ENCODE data around the gene RGS18.

GRCh38 chr1:192140382-192140781 lies 17.9 kb upstream of the RGS18 start:
- TF ChIP-seq CTCF (IDR thresholded peaks at IDR 0.05) (no peak), POLR2A (IDR thresholded peaks at IDR 0.05) (no peak)
